ENCODE results near the gene LCE1F.

Gene LCE1F

GRCh38 chr1:152735648-152736047, 39.3 kb upstream of the LCE1F start:
- TF ChIP-seq POLR2AphosphoS5 (IDR thresholded peaks at IDR 0.05; ENCODE audit: low read depth) (no peak), CTCF (IDR thresholded peaks at IDR 0.05; ENCODE audit: insufficient read depth, low read length) (peak; percentile 0), REST (IDR thresholded peaks at IDR 0.05; ENCODE audit: insufficient replicate concordance, low read depth) (no peak), GABPA (IDR thresholded peaks at IDR 0.05; ENCODE audit: low read depth) (no peak)
- DNase-seq (ENCODE audit: low read depth in 1 of 2, low spot score in 1 of 2) = no peak
- no peak overlapping the region for H3K27ac ChIP-seq (replicated peaks)
- H3K27me3 ChIP-seq (ENCODE audit: insufficient read depth, poor library complexity, severe bottlenecking) = peaks cover 6% of the 10 kb centered on the region
- H3K4me3 ChIP-seq (replicated peaks; ENCODE audit: insufficient read depth, low read length) = no peak overlapping the region

- Histone ChIP-seq H3K4me3 (replicated peaks; ENCODE audit: insufficient read depth, low read length) (no peak overlapping the region), H3K27me3 (ENCODE audit: insufficient read depth, poor library complexity, severe bottlenecking) (peaks cover 6% of the 10 kb centered on the region), H3K27ac (replicated peaks) (no peak overlapping the region)
- no peak for DNase-seq (ENCODE audit: low read depth in 1 of 2, low spot score in 1 of 2)
- TF ChIP-seq GABPA (IDR thresholded peaks at IDR 0.05; ENCODE audit: low read depth) (no peak), REST (IDR thresholded peaks at IDR 0.05; ENCODE audit: insufficient replicate concordance, low read depth) (no peak), CTCF (IDR thresholded peaks at IDR 0.05; ENCODE audit: insufficient read depth, low read length) (no peak), SPI1 (IDR thresholded peaks at IDR 0.05; ENCODE audit: borderline replicate concordance, low read depth) (no peak), POLR2AphosphoS5 (IDR thresholded peaks at IDR 0.05; ENCODE audit: low read depth) (no peak)
Observed at GRCh38 chr1:152737997-152738396, 36.9 kb upstream of the LCE1F start.

DNA sequence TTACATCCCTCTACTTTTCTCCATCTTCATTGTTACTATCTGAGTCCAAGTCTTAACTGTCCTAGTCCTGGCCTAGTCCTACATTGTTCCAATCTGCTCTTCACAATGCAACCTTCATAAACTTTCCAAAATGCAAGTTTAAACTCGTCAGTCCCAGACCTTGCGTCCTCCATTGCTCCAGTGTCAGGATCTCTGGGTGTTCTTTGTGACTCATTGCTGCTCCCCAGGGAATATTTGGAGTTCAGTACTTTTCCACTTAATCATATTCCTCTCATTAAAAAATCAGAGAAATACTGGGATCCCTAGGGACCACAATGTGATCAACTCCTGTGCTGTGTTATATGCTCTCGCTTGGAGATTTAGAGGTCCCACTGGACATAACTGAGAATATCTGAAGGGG, 35.1 kb upstream of the LCE1F start:
- no peak for TF ChIP-seq GABPA (IDR thresholded peaks at IDR 0.05; ENCODE audit: low read depth)
- TF ChIP-seq CTCF (IDR thresholded peaks at IDR 0.05; ENCODE audit: insufficient read depth, low read length) = no peak
- no peak for TF ChIP-seq REST (IDR thresholded peaks at IDR 0.05; ENCODE audit: insufficient replicate concordance, low read depth)
- TF ChIP-seq SPI1 (IDR thresholded peaks at IDR 0.05; ENCODE audit: borderline replicate concordance, low read depth) = no peak
- TF ChIP-seq POLR2AphosphoS5 (IDR thresholded peaks at IDR 0.05; ENCODE audit: low read depth) = no peak
- Histone ChIP-seq H3K27me3 (ENCODE audit: insufficient read depth, poor library complexity, severe bottlenecking) (no peaks in the 10 kb centered on the region), H3K27ac (replicated peaks) (no peak overlapping the region), H3K4me3 (replicated peaks; ENCODE audit: insufficient read depth, low read length) (no peak overlapping the region)
- DNase-seq (ENCODE audit: low read depth in 1 of 2, low spot score in 1 of 2) = no peak
